Endothelial cell of umbilical vein (primary cell): ENCODE results near the gene SMARCD3. TPM values are rescaled to one million over a fixed set of nuclear protein-coding genes. Genes with fewer than 3 reads are reported as not detected.

Experiments used
- Bru-seq: library from RNA; stranded (reverse); fragments of 400-500 nt; gene quantifications from one replicate; lab custom pipeline; 2021; lab: Mats Ljungman, UMichigan
- BruChase-seq, 2 experiments: library from RNA; stranded (reverse); fragments of 400-500 nt; gene quantifications; one replicate each; lab custom pipeline; 2021; lab: Mats Ljungman, UMichigan
- BruUV-seq: library from RNA; stranded (reverse); fragments of 400-500 nt; replicated peaks from 2 replicates; lab custom pipeline; 2021; lab: Mats Ljungman, UMichigan
- CTCF ChIA-PET: fragments of 300-600, 350-600 bp; sonication (Branson Sonifier 250); formaldehyde crosslinking; loops from one replicate; lab custom pipeline; 2021; ENCODE audit warnings: antibody characterized with exemption, inconsistent platforms; lab: Charles Lee
- POLR2A ChIA-PET: fragments of 300-600, 350-600 bp; sonication (Branson Sonifier 250); formaldehyde crosslinking; loops from one replicate; lab custom pipeline; 2021; ENCODE audit warnings: antibody characterized with exemption, inconsistent platforms; lab: Charles Lee
- DNase-seq: peaks from one replicate; pipeline ENCODE4 v3.0.0-alpha.2; 2011; ENCODE audit warnings: low read depth, low spot score
- FAIRE-seq: peaks from 2 replicates; lab custom pipeline; 2011; peaks lifted over from hg19 to GRCh38; lab: Jason Lieb, UNC
- H2AFZ ChIP-seq: 2 replicates; pipeline ENCODE4 v1.6.0; 2012; ENCODE audit warnings: low read depth, low read length, control low read depth, inconsistent platforms
- H3K27ac ChIP-seq: 2 replicates; pipeline ENCODE4 v1.5.1; 2011; ENCODE audit warnings: low read depth, mild to moderate bottlenecking, control low read depth, low read length, moderate library complexity; ENCODE audit not compliant: insufficient read depth
- H3K27me3 ChIP-seq, 2 experiments: 2 replicates each; pipeline versions ENCODE4 v1.6.0 to v1.6.1; 2011; ENCODE audit warnings: low read length in 2 of 2, mixed read lengths in 1 of 2; ENCODE audit not compliant: control insufficient read depth in 2 of 2, insufficient read depth in 2 of 2
- H3K36me3 ChIP-seq, 2 experiments: 2 replicates in 1 of 2; 3 replicates in 1 of 2; pipeline ENCODE4 v1.5.1; 2011; ENCODE audit warnings: low read length in 2 of 2, mild to moderate bottlenecking in 1 of 2, moderate library complexity in 1 of 2; ENCODE audit not compliant: control insufficient read depth in 2 of 2, insufficient read depth in 2 of 2; ENCODE audit errors: extremely low read depth in 1 of 2
- H3K4me1 ChIP-seq: 3 replicates; pipeline ENCODE4 v1.5.1; 2011; ENCODE audit warnings: mild to moderate bottlenecking, low read length; ENCODE audit not compliant: control insufficient read depth, insufficient read depth; ENCODE audit errors: extremely low read depth
- H3K4me2 ChIP-seq: 2 replicates; pipeline ENCODE4 v1.6.1; 2011; ENCODE audit warnings: low read length, control low read depth, mixed read lengths; ENCODE audit not compliant: insufficient read depth
- H3K4me3 ChIP-seq, 3 experiments: fragments of 200-600 bp in 1 of 3; sonication (generic), shearing (Covaris generic) in 1 of 3; replicated peaks in 1 of 3; 2 replicates each; pipeline ENCODE4 v1.5.1; 2011 to 2016; ENCODE audit warnings: control low read depth in 3 of 3, low read length in 3 of 3, mild to moderate bottlenecking in 2 of 3, inconsistent platforms in 1 of 3, low read depth in 1 of 3, moderate library complexity in 1 of 3; ENCODE audit not compliant: insufficient read depth in 1 of 3
- H3K79me2 ChIP-seq: 2 replicates; pipeline ENCODE4 v1.6.0; 2012; ENCODE audit warnings: low read length, inconsistent platforms; ENCODE audit not compliant: control insufficient read depth, insufficient read depth
- H3K9ac ChIP-seq: replicated peaks from 2 replicates; pipeline ENCODE3; 2011; ENCODE audit warnings: low read length, control low read depth; ENCODE audit not compliant: insufficient read depth; ENCODE audit errors: extremely low read depth
- H3K9me1 ChIP-seq: replicated peaks from 3 replicates; pipeline ENCODE4 v1.6.0; 2011; ENCODE audit warnings: mild to moderate bottlenecking, low read length; ENCODE audit not compliant: control insufficient read depth, insufficient read depth; ENCODE audit errors: extremely low read depth
- H3K9me3 ChIP-seq: replicated peaks from 2 replicates; pipeline ENCODE4 v1.5.1; 2012; ENCODE audit warnings: low read length, inconsistent platforms; ENCODE audit not compliant: control insufficient read depth, insufficient read depth
- H4K20me1 ChIP-seq: replicated peaks from 2 replicates; pipeline ENCODE3; 2011; ENCODE audit warnings: mild to moderate bottlenecking, low read length; ENCODE audit not compliant: control insufficient read depth, insufficient read depth; ENCODE audit errors: extremely low read depth
- EZH2 ChIP-seq: IDR thresholded peaks from 2 replicates; pipeline ENCODE4 v1.6.1; 2012; ENCODE audit warnings: borderline replicate concordance, low read depth, mild to moderate bottlenecking, moderate library complexity, low read length, inconsistent platforms; ENCODE audit not compliant: severe bottlenecking
- FOS ChIP-seq: IDR thresholded peaks from 2 replicates; pipeline ENCODE4 v1.6.1; 2011; ENCODE audit warnings: mild to moderate bottlenecking, low read length, moderate library complexity, borderline replicate concordance; ENCODE audit not compliant: insufficient read depth
- GATA2 ChIP-seq: IDR thresholded peaks from 2 replicates; pipeline ENCODE4 v1.7.0; 2011; ENCODE audit warnings: low read depth, mild to moderate bottlenecking, moderate library complexity, mixed read lengths, low read length; ENCODE audit not compliant: insufficient read length, insufficient read depth
- JUN ChIP-seq: IDR thresholded peaks from 2 replicates; pipeline ENCODE4 v1.6.1; 2011; ENCODE audit warnings: borderline replicate concordance, low read depth; ENCODE audit not compliant: insufficient read length, insufficient read depth
- MAX ChIP-seq: IDR thresholded peaks from 2 replicates; pipeline ENCODE4 v1.6.1; 2011; ENCODE audit not compliant: insufficient read depth, insufficient read length
- MYC ChIP-seq: IDR thresholded peaks from one replicate; pipeline ENCODE4 v1.6.1; 2011; ENCODE audit warnings: mild to moderate bottlenecking, low read depth, low read length
- POLR2A ChIP-seq: IDR thresholded peaks from 2 replicates; pipeline ENCODE4 v1.6.1; 2012; ENCODE audit warnings: low read depth, mild to moderate bottlenecking, control low read depth, low read length
- dilution Hi-C: fragments of 300-500 bp; cut with MboI; formaldehyde crosslinking; loops from one replicate; pipeline ENCODE4 v1.15.0; 2019; ENCODE audit warnings: low sequenced_read_pairs; ENCODE audit not compliant: extremely low pct_ligation_motif_present
- intact Hi-C: fragments of 100-400 bp; cut with micrococcal nuclease; formaldehyde crosslinking; loops from one replicate; pipeline ENCODE4 v1.10.0; 2022
- long read RNA-seq: library from polyadenylated mRNA; stranded (forward); transcript quantifications from one replicate; pipeline ENCODE4 v2.0.0, GENCODE V29; 2021
- polyA minus RNA-seq, 3 experiments: library from RNA; depleted of rRNA, polyadenylated mRNA; stranded (reverse); fragments of >200 nt; gene quantifications; 1 replicate in 1 of 3; 2 replicates in 2 of 3; pipeline ENCODE4 v1.2.3, GENCODE V29; 2011
- polyA plus RNA-seq, 4 experiments: library from polyadenylated mRNA; depleted of rRNA in 3 of 4; stranded (reverse) in 3 of 4; unstranded in 1 of 4; fragments of >200 nt; gene quantifications; 2 replicates each; pipeline versions ENCODE4 v1.2.1 to v1.2.3, GENCODE V29; 2011 to 2012; ENCODE audit warnings: missing spikeins in 1 of 4
- total RNA-seq: library from RNA; stranded (reverse); gene quantifications from 2 replicates; pipeline ENCODE4 v1.2.3, GENCODE V29; 2021
- TF ChIP-seq, protein P1 (sequence below), 2 donors: IDR thresholded peaks; 1 replicate in 1 of 2; 2 replicates in 1 of 2; pipeline ENCODE4 v1.5.1; 2011; ENCODE audit warnings: low read length in 2 of 2, mild to moderate bottlenecking in 2 of 2, moderate library complexity in 2 of 2, control low read depth in 1 of 2, inconsistent platforms in 1 of 2, low read depth in 1 of 2; ENCODE audit not compliant: insufficient read depth in 1 of 2; ENCODE audit errors: extremely low read depth in 1 of 2

SMARCD3 gene
- 5.9 and 6.1 TPM in 2 replicates for total RNA-seq
- polyA plus RNA-seq = 8.5 and 10.5 TPM in 2 replicates
- polyA plus RNA-seq (2011; cell fraction: cytosol; rRNA removed) = 5.6 and 6.0 TPM in 2 replicates
- 58.4 and 65.9 TPM in 2 replicates for polyA plus RNA-seq (2011; cell fraction: nucleus; rRNA removed)
- polyA plus RNA-seq (2012) = 10.2 and 13.5 TPM in 2 replicates
- polyA minus RNA-seq = 4.0 and 7.0 TPM in 2 replicates
- polyA minus RNA-seq (2011; cell fraction: cytosol; rRNA and poly(A)+ RNA removed) = 2.7 TPM
- polyA minus RNA-seq (2011; cell fraction: nucleus; rRNA and poly(A)+ RNA removed) = 6.4 and 10.1 TPM in 2 replicates
- percentile 15 among the genes with signal in this experiment for Bru-seq, nascent RNA
- BruChase-seq, experiment 1, labeled RNA remaining after a 6-hour chase = percentile 26 among the genes with signal in this experiment
- BruChase-seq, experiment 2, labeled RNA remaining after a 2-hour chase = percentile 25 among the genes with signal in this experiment
- long read RNA-seq, transcript SMARCD3-201 (13 exons, 1,993 nt) = major isoform, 7 of 13 reads
- long read RNA-seq, partial matches to known transcripts = 1 of 13 reads
- long read RNA-seq, other reads (novel, unspliced or antisense) = 3 of 13 reads

DNA sequence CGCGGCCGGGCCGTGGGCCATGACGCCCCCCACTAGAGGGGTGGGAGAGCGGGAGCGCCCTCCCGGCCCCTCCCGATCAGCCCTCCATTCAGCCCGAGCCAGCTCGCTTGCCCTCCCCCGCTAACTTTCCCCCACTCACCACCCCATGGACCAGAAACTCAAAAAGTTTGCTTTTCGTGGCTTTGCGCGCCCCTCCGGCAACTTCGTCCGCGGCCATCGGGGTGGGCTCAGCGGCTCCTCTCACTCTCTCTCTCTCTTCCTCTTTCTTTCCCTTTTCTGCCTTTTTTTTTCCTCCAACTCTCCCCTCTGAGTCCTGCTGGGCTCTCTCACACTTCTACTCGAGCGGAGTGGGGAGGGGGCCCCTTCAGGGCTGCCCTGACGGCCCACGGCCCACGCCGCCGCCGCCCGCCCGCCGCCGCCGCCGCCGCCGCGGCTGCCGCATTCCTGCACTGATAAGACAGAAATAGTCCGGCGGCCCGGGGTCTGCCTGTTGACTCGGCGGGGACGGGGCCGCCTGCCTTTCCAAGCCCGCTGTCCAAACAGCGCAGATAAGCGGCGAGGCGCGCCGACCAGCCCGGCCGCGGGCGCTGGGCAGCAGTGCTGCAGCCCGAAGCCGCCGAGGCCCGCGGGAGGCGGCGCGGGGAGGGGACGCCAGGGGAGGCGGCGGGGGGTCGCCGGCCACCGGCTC is at the start of gene SMARCD3:
SMARCD3 (minus strand) TSS at position 349 of the 688 bp plus-strand sequence; CDS start at position 217, 132 bp downstream.
- H3K9ac ChIP-seq = peak within 1 kb of the TSS; percentile 48
- H3K9me1 ChIP-seq = no peaks in the 10 kb centered on the region
- H4K20me1 ChIP-seq = no peaks in the 10 kb centered on the region
- peak within 1 kb of the TSS; percentile 55 for H3K4me2 ChIP-seq
- DNase-seq (peak; percentile 49), FAIRE-seq (no peak)
- no peaks in the 10 kb centered on the region for H3K79me2 ChIP-seq
- TF ChIP-seq EZH2 (no peak), POLR2A (no peak), MAX (no peak), MYC (no peak), GATA2 (no peak), JUN (no peak), FOS (no peak)
- TF ChIP-seq, protein P1, sequence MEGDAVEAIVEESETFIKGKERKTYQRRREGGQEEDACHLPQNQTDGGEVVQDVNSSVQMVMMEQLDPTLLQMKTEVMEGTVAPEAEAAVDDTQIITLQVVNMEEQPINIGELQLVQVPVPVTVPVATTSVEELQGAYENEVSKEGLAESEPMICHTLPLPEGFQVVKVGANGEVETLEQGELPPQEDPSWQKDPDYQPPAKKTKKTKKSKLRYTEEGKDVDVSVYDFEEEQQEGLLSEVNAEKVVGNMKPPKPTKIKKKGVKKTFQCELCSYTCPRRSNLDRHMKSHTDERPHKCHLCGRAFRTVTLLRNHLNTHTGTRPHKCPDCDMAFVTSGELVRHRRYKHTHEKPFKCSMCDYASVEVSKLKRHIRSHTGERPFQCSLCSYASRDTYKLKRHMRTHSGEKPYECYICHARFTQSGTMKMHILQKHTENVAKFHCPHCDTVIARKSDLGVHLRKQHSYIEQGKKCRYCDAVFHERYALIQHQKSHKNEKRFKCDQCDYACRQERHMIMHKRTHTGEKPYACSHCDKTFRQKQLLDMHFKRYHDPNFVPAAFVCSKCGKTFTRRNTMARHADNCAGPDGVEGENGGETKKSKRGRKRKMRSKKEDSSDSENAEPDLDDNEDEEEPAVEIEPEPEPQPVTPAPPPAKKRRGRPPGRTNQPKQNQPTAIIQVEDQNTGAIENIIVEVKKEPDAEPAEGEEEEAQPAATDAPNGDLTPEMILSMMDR (IDR thresholded peaks at IDR 0.05; ENCODE audit: extremely low read depth in 1 of 2, insufficient read depth in 1 of 2, low read depth in 1 of 2, low read length in 2 of 2) = no peak
- intact Hi-C loops (no loop called here), dilution Hi-C loops (no loop called here)
- H2AFZ ChIP-seq = peak within 1 kb of the TSS; percentile 77
- peaks cover 0 to 6% of the 10 kb centered on the region in 2 experiments for H3K27me3 ChIP-seq
- POLR2A ChIA-PET = interaction anchor here (1.0 kb wide), 1 partner anchor 21 kb away, joined by 3 read pairs; the partner anchor contains the start of gene ABCF2
- no peaks in the 10 kb centered on the region for H3K9me3 ChIP-seq
- CTCF ChIA-PET = interaction anchor here (0.7 kb wide), 1 partner anchor 21 kb away, joined by 3 read pairs; the partner anchor contains the start of gene ABCF2
- H3K4me3 ChIP-seq = peak within 1 kb of the TSS; percentile 17 to 57 (median 41)
- peaks cover 15% of the 10 kb centered on the region for H3K4me1 ChIP-seq
- no peak within 1 kb of the TSS for H3K27ac ChIP-seq
- no TSS peak for BruUV-seq
- H3K36me3 ChIP-seq = no peaks in the 10 kb centered on the region
